Astrocyte of the hippocampus (primary cell): ENCODE data around the gene ACTA2.

ENCODE experiments used
- DNase-seq: peaks from one replicate; pipeline ENCODE4 v3.0.0; 2011; ENCODE audit warnings: low read depth, low spot score

Gene ACTA2

DNA sequence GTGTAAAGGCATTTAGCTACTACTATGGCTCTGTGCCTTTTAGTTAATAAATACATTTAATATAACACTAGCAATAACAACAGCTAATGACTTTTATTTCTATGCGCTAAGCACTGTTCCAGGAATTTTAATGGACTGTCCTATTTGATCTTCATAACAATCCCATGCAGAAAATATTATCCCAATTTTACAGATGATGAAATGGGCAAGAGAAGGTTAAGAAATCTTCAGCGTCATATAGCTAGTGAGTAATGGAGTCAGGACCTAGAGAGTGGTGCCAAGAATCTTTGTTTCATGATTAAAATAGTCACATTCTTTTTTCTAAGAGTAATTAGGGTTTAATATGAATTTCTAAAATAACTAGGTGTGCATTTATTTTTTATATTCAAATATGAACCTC is 32.4 kb downstream of the ACTA2 start:
- DNase-seq: no peak

DNA sequence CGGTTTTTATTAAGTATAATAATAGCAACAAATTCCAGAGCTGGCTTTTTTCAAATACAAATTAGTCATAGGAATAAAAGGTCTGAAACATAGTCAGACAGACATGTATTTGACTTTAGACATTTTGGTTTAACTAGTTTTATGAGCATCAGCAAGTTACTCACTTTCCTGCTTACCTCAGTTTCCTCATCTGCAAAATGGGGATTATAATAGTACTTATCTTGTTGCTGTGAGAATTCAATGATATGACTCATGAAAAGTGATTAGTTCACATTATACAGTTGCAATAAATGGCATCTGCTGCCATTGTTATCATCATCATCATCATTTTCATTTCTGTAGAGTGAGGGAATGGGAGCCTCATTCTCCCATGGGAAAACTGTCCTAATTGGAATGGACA is 33.5 kb downstream of the ACTA2 start:
- DNase-seq: no peak

DNA sequence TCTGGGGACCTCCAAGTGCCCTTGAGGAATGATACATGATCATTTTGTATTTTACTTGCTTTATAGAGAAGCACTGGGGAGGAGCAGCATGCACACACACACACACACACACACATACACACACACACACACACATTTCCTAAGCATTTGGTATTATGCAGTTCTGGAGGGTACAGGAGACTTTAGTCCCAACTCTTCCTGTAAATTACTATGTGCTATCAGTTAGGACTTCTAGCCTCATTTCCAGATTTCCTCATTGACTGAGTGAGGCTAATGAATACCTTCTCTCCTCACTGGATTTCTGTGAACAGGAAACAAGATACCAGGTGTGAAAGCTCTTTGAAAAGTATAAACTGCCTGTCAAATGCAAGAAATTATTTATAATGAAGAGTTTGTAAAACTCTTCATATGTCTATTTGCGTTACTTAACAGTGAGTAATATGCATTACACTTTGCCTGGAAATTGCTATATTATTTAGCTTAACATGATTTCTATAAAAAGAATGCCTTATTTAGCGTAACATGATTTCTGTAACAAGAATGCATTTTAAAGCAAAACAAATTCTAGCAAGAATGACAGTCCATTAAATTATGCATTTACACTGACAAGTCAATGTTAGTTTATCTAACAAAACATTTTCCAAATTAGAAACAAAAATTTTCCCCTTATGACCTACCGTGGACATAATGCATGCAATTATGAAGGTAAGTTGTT is 34.2 kb downstream of the ACTA2 start:
- DNase-seq: no peak

DNA sequence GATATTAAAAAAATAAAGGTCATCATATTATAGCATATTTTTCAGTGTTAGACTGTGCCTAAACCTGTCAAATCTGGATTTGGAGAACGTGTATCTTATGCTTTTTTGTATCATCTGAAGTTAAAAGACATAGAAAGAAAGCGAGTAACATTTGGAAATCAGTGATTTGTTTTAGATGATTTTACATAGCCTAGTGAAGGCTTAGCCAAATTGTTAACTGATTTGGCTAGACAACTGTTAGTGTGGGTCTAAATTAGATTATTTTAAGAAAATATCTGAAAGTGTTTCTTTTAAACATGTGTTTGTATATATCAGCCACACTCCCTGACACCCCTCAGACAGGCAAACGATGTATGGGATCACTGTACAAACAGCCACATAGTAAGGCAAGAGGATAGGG is 35.6 kb downstream of the ACTA2 start:
- no peak for DNase-seq

GRCh38 chr10:88916231-88916630 is 36.3 kb downstream of the ACTA2 start:
- no peak for DNase-seq

DNA sequence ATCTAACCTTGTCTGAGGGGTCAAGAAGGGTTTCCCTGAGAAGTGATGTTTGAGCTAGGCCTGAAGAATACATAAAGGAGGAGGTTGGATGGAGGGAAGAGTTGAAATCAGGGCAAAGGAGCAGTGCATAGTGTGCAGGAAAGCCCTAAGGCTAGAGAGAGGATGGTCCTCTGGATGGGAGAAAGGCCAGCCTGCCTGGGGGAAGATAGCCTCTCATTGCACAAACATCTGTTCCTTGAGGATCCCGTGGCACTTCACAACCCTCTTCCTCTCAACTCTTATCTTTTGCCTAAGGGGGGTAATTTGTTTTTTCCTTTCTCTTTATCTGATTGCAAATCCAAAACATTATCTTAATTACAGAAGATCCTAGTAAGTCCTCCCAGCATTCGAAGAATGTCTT is 36.8 kb downstream of the ACTA2 start:
- no peak for DNase-seq

GRCh38 chr10:88913788-88914187 is 38.8 kb downstream of the ACTA2 start:
- DNase-seq: no peak

- no peak for DNase-seq
Observed at GRCh38 chr10:88913127-88913526, 39.4 kb downstream of the ACTA2 start.

- DNase-seq: no peak
Observed at GRCh38 chr10:88911851-88912250, 40.7 kb downstream of the ACTA2 start.

GRCh38 chr10:88911116-88911515 is 41.5 kb downstream of the ACTA2 start:
- DNase-seq: no peak

DNA sequence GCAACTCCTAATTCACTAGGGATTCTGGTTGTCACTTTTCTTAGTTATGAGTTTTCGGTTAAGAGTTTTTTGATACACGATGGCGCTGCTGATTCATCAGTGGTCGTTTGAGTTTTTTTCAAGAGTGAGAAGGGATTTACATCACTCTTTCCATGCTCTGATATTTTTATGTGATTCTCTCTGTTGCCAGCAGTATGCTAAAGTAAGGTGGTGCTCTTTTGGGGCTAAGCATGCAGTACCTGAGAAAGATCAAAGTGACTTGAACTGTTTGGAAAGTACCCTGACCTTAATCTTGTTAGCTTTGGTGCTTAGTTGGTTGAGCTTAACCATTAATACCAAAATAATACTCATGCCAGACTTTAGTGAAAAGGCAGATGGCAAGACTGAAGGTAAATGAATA is 44.4 kb downstream of the ACTA2 start:
- DNase-seq: no peak

DNA sequence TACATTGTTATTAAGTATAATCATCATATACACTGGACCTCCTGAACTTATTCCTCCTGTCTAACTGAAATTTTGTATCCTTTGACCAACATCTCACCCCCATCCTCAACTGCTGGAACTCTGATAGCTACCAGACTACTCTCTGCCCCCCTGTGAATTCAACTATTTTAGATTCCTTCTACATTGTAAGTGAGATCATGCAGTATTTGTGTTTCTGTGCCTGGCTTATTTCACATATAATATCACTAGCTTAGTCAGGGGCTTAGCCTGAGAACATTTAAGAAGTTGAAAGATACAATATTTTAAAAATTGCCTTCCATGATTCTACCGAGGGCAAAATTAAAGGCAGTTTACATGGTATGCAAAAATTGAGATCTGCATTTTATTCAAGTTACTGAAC is 45.7 kb downstream of the ACTA2 start:
- DNase-seq: no peak

- DNase-seq: no peak
Observed at GRCh38 chr10:88903715-88904114, 48.9 kb downstream of the ACTA2 start.

DNA sequence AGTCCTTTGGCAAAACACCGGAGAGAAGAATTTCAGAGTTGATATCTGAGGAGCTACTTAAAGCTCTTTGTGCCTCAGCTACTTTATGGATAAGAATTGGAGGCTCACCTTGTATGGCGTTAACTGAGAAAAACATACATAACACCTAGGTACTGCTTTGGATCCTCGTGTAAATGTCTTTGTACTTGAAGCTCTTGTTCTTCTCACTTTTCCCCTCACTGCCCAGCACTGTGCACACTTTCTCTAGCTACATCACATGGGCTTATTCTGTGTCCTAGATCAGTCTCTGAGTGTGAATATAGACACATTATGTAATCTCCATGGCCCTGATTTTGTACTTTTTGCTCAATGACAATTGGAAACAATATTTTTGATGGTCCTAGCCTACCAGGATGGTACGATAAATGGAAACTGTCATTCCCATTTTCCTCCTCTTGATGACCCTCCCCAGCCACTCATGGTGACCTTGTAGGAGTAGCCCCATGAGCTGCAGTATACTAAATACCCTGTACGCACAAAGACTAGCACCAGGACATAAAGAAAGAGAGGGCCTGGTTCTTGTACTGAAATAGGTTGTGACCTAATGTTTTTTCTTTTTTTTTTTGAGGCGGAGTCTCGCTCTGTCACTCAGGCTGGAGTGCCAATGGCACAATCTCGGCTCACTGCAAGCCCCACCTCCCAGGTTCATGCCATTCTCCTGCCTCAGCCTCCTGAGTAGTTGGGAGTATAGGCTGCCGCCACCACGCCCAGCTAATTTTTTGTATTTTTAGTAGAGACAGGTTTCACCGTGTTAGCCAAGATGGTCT is 50.4 kb downstream of the ACTA2 start:
- DNase-seq: no peak

GRCh38 chr10:88901206-88901983 is 51.2 kb downstream of the ACTA2 start:
- no peak for DNase-seq

- DNase-seq: no peak
Observed at GRCh38 chr10:88899886-88900285, 52.7 kb downstream of the ACTA2 start.

- no peak for DNase-seq
Observed at GRCh38 chr10:88898727-88899126, 53.8 kb downstream of the ACTA2 start.

- peak; percentile 6 for DNase-seq
Observed at GRCh38 chr10:88896994-88897853, 55.3 kb downstream of the ACTA2 start.

DNA sequence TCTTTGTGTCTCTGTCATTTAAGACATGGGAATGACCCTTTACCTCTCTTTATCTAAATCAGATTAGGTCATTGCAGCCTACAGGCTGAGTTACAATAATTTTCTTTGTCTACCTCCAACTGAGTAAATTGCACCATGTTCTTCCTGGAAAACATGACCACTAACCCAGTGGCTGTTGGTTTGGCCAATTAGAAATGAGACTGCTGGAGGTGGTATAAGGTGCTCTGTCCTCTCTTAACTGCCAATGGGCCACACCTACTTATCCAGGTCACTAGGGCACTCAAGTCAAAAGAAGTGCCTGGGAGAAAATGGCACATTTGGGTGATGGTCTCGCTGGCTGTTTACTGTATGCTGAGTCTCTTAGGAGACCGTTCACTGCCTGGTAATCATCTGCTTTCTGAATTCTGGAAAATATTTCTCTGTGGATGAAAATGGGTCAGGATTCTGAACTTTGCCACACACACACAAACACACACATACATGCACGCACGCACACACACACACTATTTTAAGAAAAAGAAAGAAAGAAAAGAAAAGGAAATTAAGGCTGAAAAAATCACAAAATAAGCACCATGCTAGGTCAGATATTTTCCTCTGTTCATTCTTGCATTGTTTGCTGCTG is 56.1 kb downstream of the ACTA2 start:
- no peak for DNase-seq

DNA sequence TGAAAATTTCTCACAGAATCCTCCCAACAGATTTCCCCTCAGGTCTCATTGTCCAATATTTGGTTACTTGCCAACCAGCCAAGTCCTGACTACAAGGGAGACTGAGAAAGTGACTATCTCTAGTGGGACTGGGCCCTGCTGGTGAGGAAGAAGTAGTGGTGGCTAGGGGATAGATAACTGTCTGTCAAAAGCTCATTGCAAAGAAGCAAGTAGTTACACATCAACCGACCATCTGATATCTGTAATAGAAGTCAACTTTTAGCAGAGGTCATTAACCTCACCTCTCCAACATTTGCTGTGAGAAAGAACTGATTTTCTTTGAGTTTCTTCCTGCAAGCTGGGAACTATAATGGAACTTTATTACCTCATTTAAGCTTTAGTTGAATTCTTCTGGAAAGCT is 57.3 kb downstream of the ACTA2 start:
- no peak for DNase-seq

GRCh38 chr10:88893611-88894010 is 59.0 kb downstream of the ACTA2 start:
- no peak for DNase-seq
